GM12878 (cell line): ENCODE results near the gene ASRGL1. TPM values are rescaled to one million over a fixed set of nuclear protein-coding genes. Genes with fewer than 3 reads are reported as not detected.

Source experiments
- ATAC-seq: fragments of 200-7000 bp; cut with Tn5 transposase; 3 replicates; pipeline ENCODE4 v1.9.1; 2020; ENCODE audit warnings: mild to moderate bottlenecking, moderate library complexity
- BruUV-seq: library from RNA; stranded (reverse); fragments of 400-500 nt; replicated peaks from 2 replicates; lab custom pipeline; 2021; lab: Mats Ljungman, UMichigan
- CTCF ChIA-PET: fragments of 300-600 bp; sonication (Branson Sonifier 250); formaldehyde crosslinking; extraction: SDS; loops from one replicate; lab custom pipeline; 2021; ENCODE audit warnings: inconsistent platforms; lab: Yijun Ruan, JAX
- POLR2A ChIA-PET: fragments of 350-600 bp; formaldehyde crosslinking; extraction: SDS; loops from one replicate; lab custom pipeline; 2021; ENCODE audit warnings: inconsistent platforms; lab: Charles Lee
- RAD21 ChIA-PET: fragments of 300-600 bp; sonication (Branson Sonifier 250); formaldehyde crosslinking; loops from one replicate; lab custom pipeline; 2023; ENCODE audit warnings: antibody characterized with exemption; ENCODE audit not compliant: unreplicated experiment; lab: Charles Lee
- SMC1A ChIA-PET: fragments of 300-600 bp; sonication (Branson Sonifier 250); formaldehyde crosslinking; loops from one replicate; lab custom pipeline; 2023; ENCODE audit not compliant: unreplicated experiment, uncharacterized antibody; lab: Charles Lee
- DNase-seq: peaks from one replicate; pipeline ENCODE4 v3.0.0-alpha.2; 2011; ENCODE audit warnings: low read depth, low spot score
- FAIRE-seq: peaks from 3 replicates; lab custom pipeline; 2011; peaks lifted over from hg19 to GRCh38; lab: Jason Lieb, UNC
- H2AFZ ChIP-seq: 2 replicates; pipeline ENCODE4 v1.6.0; 2011; ENCODE audit warnings: low read depth, low read length, control low read depth; ENCODE audit not compliant: control insufficient read depth
- H3K27ac ChIP-seq: 2 replicates; pipeline ENCODE4 v1.5.1; 2011; ENCODE audit warnings: control low read depth; ENCODE audit not compliant: control insufficient read depth, insufficient read depth
- H3K27me3 ChIP-seq, 2 experiments: replicated peaks in 1 of 2; 2 replicates each; pipeline versions ENCODE4 v1.6.0 to v1.6.1; 2011; ENCODE audit warnings: low read length in 1 of 2; ENCODE audit not compliant: control insufficient read depth in 2 of 2, insufficient read depth in 2 of 2
- H3K36me3 ChIP-seq, 2 experiments: 2 replicates each; pipeline ENCODE4 v1.5.1; 2011; ENCODE audit warnings: low read length in 1 of 2; ENCODE audit not compliant: control insufficient read depth in 2 of 2, insufficient read depth in 2 of 2
- H3K4me1 ChIP-seq: 2 replicates; pipeline ENCODE4 v1.6.1; 2011; ENCODE audit warnings: mild to moderate bottlenecking, low read length, moderate library complexity, mixed read lengths; ENCODE audit not compliant: control insufficient read depth, insufficient read depth
- H3K4me2 ChIP-seq: 2 replicates; pipeline ENCODE4 v1.6.0; 2011; ENCODE audit warnings: control low read depth; ENCODE audit not compliant: control insufficient read depth, insufficient read depth
- H3K4me3 ChIP-seq: fragments of 200-600 bp; sonication (generic); 2 replicates; pipeline ENCODE4 v1.5.1; 2016
- H3K79me2 ChIP-seq: 2 replicates; pipeline ENCODE4 v1.6.0; 2011; ENCODE audit warnings: low read length; ENCODE audit not compliant: control insufficient read depth, insufficient read depth
- H3K9ac ChIP-seq: 2 replicates; pipeline ENCODE4 v1.8.0; 2011; ENCODE audit warnings: low read length, control low read depth, mixed read lengths; ENCODE audit not compliant: control insufficient read depth, insufficient read depth
- H3K9me3 ChIP-seq: replicated peaks from 3 replicates; pipeline ENCODE4 v1.5.1; 2011; ENCODE audit warnings: mild to moderate bottlenecking, low read length; ENCODE audit not compliant: control insufficient read depth, insufficient read depth
- H4K20me1 ChIP-seq: 2 replicates; pipeline ENCODE4 v1.6.0; 2011; ENCODE audit not compliant: control insufficient read depth, insufficient read depth
- BHLHE40 ChIP-seq, 2 experiments: fragments of 450-650 bp in 1 of 2; IDR thresholded peaks; 2 replicates each; pipeline ENCODE4 v1.6.1; 2011 to 2017; ENCODE audit warnings: low read depth in 2 of 2, borderline replicate concordance in 1 of 2, improper control_type of control experiment in 1 of 2, low read length in 1 of 2, mild to moderate bottlenecking in 1 of 2
- FOXK2 ChIP-seq: fragments of 450-650 bp; IDR thresholded peaks from 2 replicates; pipeline ENCODE4 v1.6.1; 2017; ENCODE audit warnings: mild to moderate bottlenecking, moderate library complexity
- HCFC1 ChIP-seq: fragments of 150-350 bp; IDR thresholded peaks from 2 replicates; pipeline ENCODE4 v1.6.1; 2014; ENCODE audit warnings: low read length
- JUND ChIP-seq: IDR thresholded peaks from 2 replicates; pipeline ENCODE4 v1.6.1; 2012; ENCODE audit warnings: low read depth, mild to moderate bottlenecking, low read length, improper control_type of control experiment, moderate library complexity
- TCF7 ChIP-seq: IDR thresholded peaks from 2 replicates; pipeline ENCODE4 v1.6.1; 2014; ENCODE audit warnings: antibody characterized with exemption, borderline replicate concordance
- USF1 ChIP-seq: IDR thresholded peaks from 2 replicates; pipeline ENCODE4 v1.6.1; 2011; ENCODE audit warnings: borderline replicate concordance, low read depth, mild to moderate bottlenecking, moderate library complexity, mixed read lengths, low read length; ENCODE audit not compliant: insufficient read depth; ENCODE audit errors: extremely low read length
- YY1 ChIP-seq: IDR thresholded peaks from 2 replicates; pipeline ENCODE4 v1.6.1; 2011; ENCODE audit warnings: low read depth, mild to moderate bottlenecking, low read length
- ZBTB4 ChIP-seq: fragments of 450-650 bp; formaldehyde crosslinking; IDR thresholded peaks from 2 replicates; pipeline ENCODE4 v1.4.0; 2022; ENCODE audit warnings: mild to moderate bottlenecking, moderate library complexity
- WGBS: methylation state at CpG from one replicate; pipeline ENCODE4 v1.1.6; 2016; ENCODE audit warnings: low lambda C conversion rate; ENCODE audit not compliant: insufficient replicate concordance, insufficient coverage; ENCODE audit errors: missing lambda C conversion rate; 5-methylcytosine and 5-hydroxymethylcytosine counted together
- in situ Hi-C: fragments of 300-500 bp; cut with MboI; formaldehyde crosslinking; loops from 9 replicates; pipeline ENCODE4 v1.14.3; 2018; ENCODE audit warnings: mixed read lengths
- intact Hi-C: fragments of 100-400 bp; cut with micrococcal nuclease; formaldehyde crosslinking; loops from one replicate; pipeline ENCODE4 v1.14.2; 2022; ENCODE audit not compliant: unreplicated experiment
- polyA plus RNA-seq, 11 experiments: library from polyadenylated mRNA; depleted of rRNA in 4 of 11; unstranded in 6 of 11; stranded (reverse) in 5 of 11; fragments of >200 nt; fragmentation: Nextera tagmentation in 4 of 11; fragmentation: Illumina TruSeq in 1 of 11; extraction: Ambion mirVana in 4 of 11; extraction: Trizol in 1 of 11; gene quantifications; 1 replicate in 1 of 11; 2 replicates in 10 of 11; pipeline versions ENCODE4 v1.2.1 to v1.2.3, GENCODE V29; 2011 to 2016; ENCODE audit warnings: inconsistent platforms in 2 of 11, missing spikeins in 2 of 11, low read depth in 1 of 11
- total RNA-seq, 4 experiments: library from RNA; depleted of rRNA in 3 of 4; stranded (reverse); fragments of >200 nt in 3 of 4; fragmentation: Illumina TruSeq in 1 of 4; extraction: Trizol in 1 of 4; gene quantifications; 2 replicates each; pipeline versions ENCODE4 v1.2.1 to v1.2.3, GENCODE V29; 2013 to 2021
- TF ChIP-seq, protein P1 (sequence below): IDR thresholded peaks from 2 replicates; pipeline ENCODE4 v1.6.1; 2012; ENCODE audit warnings: low read depth, low read length, improper control_type of control experiment

ASRGL1 gene
- total and polyA plus RNA-seq, 10 of the 15 experiments (the other 5 are each of a cell fraction or from before 2014, with no cell fraction given) = 0.97 to 24.5 (median 4.8) TPM

- no peak overlapping the region for H3K4me2 ChIP-seq
- no peaks in the 10 kb centered on the region for H4K20me1 ChIP-seq
- in situ Hi-C loops (no loop called here), intact Hi-C loops (no loop called here)
- H2AFZ ChIP-seq = no peak overlapping the region
- POLR2A ChIA-PET = no interaction called here
- CTCF ChIA-PET = interaction anchor here (0.8 to 1.2 kb wide), 2 partner anchors 20 to 62 kb away, joined by 3 read pairs; no protein-coding TSS in a partner anchor
- no peak for TF ChIP-seq JUND
- TF ChIP-seq USF1 = no peak
- TF ChIP-seq ZBTB4 (CRISPR knock-in tag) = no peak
- no peak for TF ChIP-seq YY1
- TF ChIP-seq HCFC1 = no peak
- no peak for TF ChIP-seq TCF7
- no peak for TF ChIP-seq FOXK2
- TF ChIP-seq, protein P1, sequence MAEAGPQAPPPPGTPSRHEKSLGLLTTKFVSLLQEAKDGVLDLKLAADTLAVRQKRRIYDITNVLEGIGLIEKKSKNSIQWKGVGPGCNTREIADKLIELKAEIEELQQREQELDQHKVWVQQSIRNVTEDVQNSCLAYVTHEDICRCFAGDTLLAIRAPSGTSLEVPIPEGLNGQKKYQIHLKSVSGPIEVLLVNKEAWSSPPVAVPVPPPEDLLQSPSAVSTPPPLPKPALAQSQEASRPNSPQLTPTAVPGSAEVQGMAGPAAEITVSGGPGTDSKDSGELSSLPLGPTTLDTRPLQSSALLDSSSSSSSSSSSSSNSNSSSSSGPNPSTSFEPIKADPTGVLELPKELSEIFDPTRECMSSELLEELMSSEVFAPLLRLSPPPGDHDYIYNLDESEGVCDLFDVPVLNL = no peak
- no peak for TF ChIP-seq BHLHE40 (IDR thresholded peaks at IDR 0.05; ENCODE audit: borderline replicate concordance in 1 of 2, low read depth in 2 of 2, low read length in 1 of 2)
- no peaks in the 10 kb centered on the region for H3K9me3 ChIP-seq
- 54% methylated on average over 5 of the region's 5 CpGs for WGBS
- no peak overlapping the region for H3K9ac ChIP-seq
- FAIRE-seq (no peak), ATAC-seq (no peak), DNase-seq (no peak)
- H3K27ac ChIP-seq = no peak overlapping the region
- H3K4me3 ChIP-seq = no peak overlapping the region
- peaks cover 0 to 4% of the 10 kb centered on the region in 2 experiments; a peak in 2 of 4 replicates for H3K27me3 ChIP-seq
- no TSS peak for BruUV-seq
- peaks cover 4% of the 10 kb centered on the region for H3K4me1 ChIP-seq
- SMC1A ChIA-PET = no interaction called here
- RAD21 ChIA-PET = no interaction called here
- H3K79me2 ChIP-seq = no peaks in the 10 kb centered on the region
- no peaks in the 10 kb centered on the region for H3K36me3 ChIP-seq
Observed at GRCh38 chr11:62333768-62334167, 3.5 kb upstream of the ASRGL1 start.
